ENCODE measurements around the gene SELP.

- no peak for TF ChIP-seq POLR2A (IDR thresholded peaks at IDR 0.05)
- no peak for TF ChIP-seq CTCF (IDR thresholded peaks at IDR 0.05)
These were observed 41.0 kb downstream of the SELP start for GRCh38 chr1:169588785-169589485.
